GM12878 (cell line): ENCODE measurements around the gene PIK3R5. TPM values are rescaled to one million over a fixed set of nuclear protein-coding genes. Genes with fewer than 3 reads are reported as not detected.
A peak's percentile ranks its signal among the peaks of the same experiment; 100 is the strongest.

ENCODE experiments used
- ATAC-seq: fragments of 200-7000 bp; cut with Tn5 transposase; 3 replicates; pipeline ENCODE4 v1.9.1; 2020; ENCODE audit warnings: mild to moderate bottlenecking, moderate library complexity
- BruUV-seq: library from RNA; stranded (reverse); fragments of 400-500 nt; replicated peaks from 2 replicates; lab custom pipeline; 2021; lab: Mats Ljungman, UMichigan
- CTCF ChIA-PET: fragments of 300-600 bp; sonication (Branson Sonifier 250); formaldehyde crosslinking; extraction: SDS; loops from one replicate; lab custom pipeline; 2021; ENCODE audit warnings: inconsistent platforms; lab: Yijun Ruan, JAX
- POLR2A ChIA-PET: fragments of 350-600 bp; formaldehyde crosslinking; extraction: SDS; loops from one replicate; lab custom pipeline; 2021; ENCODE audit warnings: inconsistent platforms; lab: Charles Lee
- RAD21 ChIA-PET: fragments of 300-600 bp; sonication (Branson Sonifier 250); formaldehyde crosslinking; loops from one replicate; lab custom pipeline; 2023; ENCODE audit warnings: antibody characterized with exemption; ENCODE audit not compliant: unreplicated experiment; lab: Charles Lee
- SMC1A ChIA-PET: fragments of 300-600 bp; sonication (Branson Sonifier 250); formaldehyde crosslinking; loops from one replicate; lab custom pipeline; 2023; ENCODE audit not compliant: unreplicated experiment, uncharacterized antibody; lab: Charles Lee
- DNase-seq: peaks from one replicate; pipeline ENCODE4 v3.0.0-alpha.2; 2011; ENCODE audit warnings: low read depth, low spot score
- FAIRE-seq: peaks from 3 replicates; lab custom pipeline; 2011; peaks lifted over from hg19 to GRCh38; lab: Jason Lieb, UNC
- H2AFZ ChIP-seq: 2 replicates; pipeline ENCODE4 v1.6.0; 2011; ENCODE audit warnings: low read depth, low read length, control low read depth; ENCODE audit not compliant: control insufficient read depth
- H3K27ac ChIP-seq: 2 replicates; pipeline ENCODE4 v1.5.1; 2011; ENCODE audit warnings: control low read depth; ENCODE audit not compliant: control insufficient read depth, insufficient read depth
- H3K27me3 ChIP-seq, 2 experiments: replicated peaks in 1 of 2; 2 replicates each; pipeline versions ENCODE4 v1.6.0 to v1.6.1; 2011; ENCODE audit warnings: low read length in 1 of 2; ENCODE audit not compliant: control insufficient read depth in 2 of 2, insufficient read depth in 2 of 2
- H3K36me3 ChIP-seq, 2 experiments: 2 replicates each; pipeline ENCODE4 v1.5.1; 2011; ENCODE audit warnings: low read length in 1 of 2; ENCODE audit not compliant: control insufficient read depth in 2 of 2, insufficient read depth in 2 of 2
- H3K4me1 ChIP-seq: 2 replicates; pipeline ENCODE4 v1.6.1; 2011; ENCODE audit warnings: mild to moderate bottlenecking, low read length, moderate library complexity, mixed read lengths; ENCODE audit not compliant: control insufficient read depth, insufficient read depth
- H3K4me2 ChIP-seq: 2 replicates; pipeline ENCODE4 v1.6.0; 2011; ENCODE audit warnings: control low read depth; ENCODE audit not compliant: control insufficient read depth, insufficient read depth
- H3K4me3 ChIP-seq: fragments of 200-600 bp; sonication (generic); 2 replicates; pipeline ENCODE4 v1.5.1; 2016
- H3K79me2 ChIP-seq: 2 replicates; pipeline ENCODE4 v1.6.0; 2011; ENCODE audit warnings: low read length; ENCODE audit not compliant: control insufficient read depth, insufficient read depth
- H3K9ac ChIP-seq: 2 replicates; pipeline ENCODE4 v1.8.0; 2011; ENCODE audit warnings: low read length, control low read depth, mixed read lengths; ENCODE audit not compliant: control insufficient read depth, insufficient read depth
- H3K9me3 ChIP-seq: replicated peaks from 3 replicates; pipeline ENCODE4 v1.5.1; 2011; ENCODE audit warnings: mild to moderate bottlenecking, low read length; ENCODE audit not compliant: control insufficient read depth, insufficient read depth
- H4K20me1 ChIP-seq: 2 replicates; pipeline ENCODE4 v1.6.0; 2011; ENCODE audit not compliant: control insufficient read depth, insufficient read depth
- BMI1 ChIP-seq: fragments of 450-650 bp; IDR thresholded peaks from 2 replicates; pipeline ENCODE4 v1.6.1; 2016; ENCODE audit warnings: mild to moderate bottlenecking, moderate library complexity, borderline replicate concordance
- CBX5 ChIP-seq: sonication (generic); IDR thresholded peaks from 2 replicates; pipeline ENCODE4 v1.6.1; 2016; ENCODE audit warnings: low read depth, moderate library complexity, mild to moderate bottlenecking, inconsistent platforms
- CHD4 ChIP-seq: fragments of 200-600 bp; sonication (generic); IDR thresholded peaks from 2 replicates; pipeline ENCODE4 v1.6.1; 2016; ENCODE audit warnings: mild to moderate bottlenecking
- ETV6 ChIP-seq, 2 experiments: fragments of 450-650 bp in 1 of 2; IDR thresholded peaks in 1 of 2; conservative IDR thresholded peaks in 1 of 2; 2 replicates each; pipeline ENCODE4 v1.6.1; 2014; ENCODE audit warnings: antibody characterized with exemption in 1 of 2, borderline replicate concordance in 1 of 2, low read depth in 1 of 2, mild to moderate bottlenecking in 1 of 2, moderate library complexity in 1 of 2
- IKZF2 ChIP-seq, 2 experiments: fragments of 450-650 bp; IDR thresholded peaks; 2 replicates each; pipeline ENCODE4 v1.6.1; 2017; ENCODE audit warnings: mild to moderate bottlenecking in 2 of 2, moderate library complexity in 2 of 2
- MTA3 ChIP-seq: IDR thresholded peaks from 2 replicates; pipeline ENCODE4 v1.6.1; 2012; ENCODE audit warnings: low read length, inconsistent platforms, borderline replicate concordance
- RUNX3 ChIP-seq: IDR thresholded peaks from 2 replicates; pipeline ENCODE4 v1.6.1; 2012; ENCODE audit warnings: low read length, inconsistent platforms
- SKIL ChIP-seq: fragments of 450-650 bp; IDR thresholded peaks from 2 replicates; pipeline ENCODE4 v1.6.1; 2017; ENCODE audit warnings: mild to moderate bottlenecking, low read depth, inconsistent platforms; ENCODE audit not compliant: poor library complexity, severe bottlenecking
- SMAD1 ChIP-seq: fragments of 450-650 bp; IDR thresholded peaks from 2 replicates; pipeline ENCODE4 v1.6.1; 2018; ENCODE audit warnings: mild to moderate bottlenecking, low read depth; ENCODE audit not compliant: partially characterized antibody
- WGBS: methylation state at CpG from one replicate; pipeline ENCODE4 v1.1.6; 2016; ENCODE audit warnings: low lambda C conversion rate; ENCODE audit not compliant: insufficient replicate concordance, insufficient coverage; ENCODE audit errors: missing lambda C conversion rate; 5-methylcytosine and 5-hydroxymethylcytosine counted together
- in situ Hi-C: fragments of 300-500 bp; cut with MboI; formaldehyde crosslinking; loops from 9 replicates; pipeline ENCODE4 v1.14.3; 2018; ENCODE audit warnings: mixed read lengths
- intact Hi-C: fragments of 100-400 bp; cut with micrococcal nuclease; formaldehyde crosslinking; loops from one replicate; pipeline ENCODE4 v1.14.2; 2022; ENCODE audit not compliant: unreplicated experiment
- polyA plus RNA-seq, 11 experiments: library from polyadenylated mRNA; depleted of rRNA in 4 of 11; unstranded in 6 of 11; stranded (reverse) in 5 of 11; fragments of >200 nt; fragmentation: Nextera tagmentation in 4 of 11; fragmentation: Illumina TruSeq in 1 of 11; extraction: Ambion mirVana in 4 of 11; extraction: Trizol in 1 of 11; gene quantifications; 1 replicate in 1 of 11; 2 replicates in 10 of 11; pipeline versions ENCODE4 v1.2.1 to v1.2.3, GENCODE V29; 2011 to 2016; ENCODE audit warnings: inconsistent platforms in 2 of 11, missing spikeins in 2 of 11, low read depth in 1 of 11
- total RNA-seq, 4 experiments: library from RNA; depleted of rRNA in 3 of 4; stranded (reverse); fragments of >200 nt in 3 of 4; fragmentation: Illumina TruSeq in 1 of 4; extraction: Trizol in 1 of 4; gene quantifications; 2 replicates each; pipeline versions ENCODE4 v1.2.1 to v1.2.3, GENCODE V29; 2013 to 2021
- TF ChIP-seq, protein P1 (sequence below): fragments of 450-650 bp; IDR thresholded peaks from 2 replicates; pipeline ENCODE4 v1.6.1; 2017; ENCODE audit warnings: mild to moderate bottlenecking, moderate library complexity
- TF ChIP-seq, protein P2 (sequence below): IDR thresholded peaks from 2 replicates; pipeline ENCODE4 v1.6.1; 2012; ENCODE audit warnings: improper control_type of control experiment, low read depth, low read length; ENCODE audit not compliant: insufficient replicate concordance

PIK3R5 gene
- total and polyA plus RNA-seq, 10 of the 15 experiments (the other 5 are each of a cell fraction or from before 2014, with no cell fraction given) = 9.5 to 50.8 (median 35.5) TPM

- Histone ChIP-seq H3K27ac (peak overlapping the region; percentile 98), H3K79me2 (peaks cover 8% of the 10 kb centered on the region; the same call in 1 of the 2 replicates), H3K4me1 (peaks cover 46% of the 10 kb centered on the region), H2AFZ (no peak overlapping the region), H3K27me3 (no peaks in the 10 kb centered on the region), H3K36me3 (peaks cover 7 to 30% of the 10 kb centered on the region in 2 experiments; a peak in 3 of 4 replicates), H4K20me1 (no peaks in the 10 kb centered on the region), H3K9ac (peak overlapping the region; percentile 76), H3K4me2 (peak overlapping the region; percentile 85), H3K4me3 (peak overlapping the region; percentile 31; the same call in 1 of the 2 replicates), H3K9me3 (no peaks in the 10 kb centered on the region)
- RAD21 ChIA-PET = interaction anchor here (0.7 to 7.7 kb wide), 20 partner anchors 16 to 138 kb away, joined by 3 to 115 read pairs (median 6); partner anchors contain the start of genes PIK3R5 and PIK3R6
- BruUV-seq = no TSS peak
- in situ Hi-C loops = no loop called here
- SMC1A ChIA-PET = interaction anchor here (0.7 to 13.6 kb wide), 20 partner anchors 9 to 107 kb away, joined by 3 to 208 read pairs (median 6); partner anchors contain the start of genes PIK3R5 and PIK3R6
- POLR2A ChIA-PET = interaction anchor here (1.0 to 8.2 kb wide), 13 partner anchors 9 to 86 kb away, joined by 3 to 74 read pairs (median 4); partner anchors contain the start of genes PIK3R5 and PIK3R6
- 0% methylated on average over 6 of the region's 6 CpGs for WGBS
- FAIRE-seq = peak; percentile 49
- CTCF ChIA-PET = interaction anchor here (0.6 to 11.1 kb wide), 17 partner anchors 25 to 146 kb away, joined by 3 to 162 read pairs (median 6); partner anchors contain the start of gene PIK3R6
- peak; percentile 75 for ATAC-seq
- peak; percentile 92 for DNase-seq
- intact Hi-C loops = loop anchor here (1.0 to 10.0 kb wide), 3 partner anchors 34 to 478 kb away; no protein-coding TSS in a partner anchor
- no peak for TF ChIP-seq CHD4
- peak; percentile 58 for TF ChIP-seq SKIL
- peak; percentile 31; the same call in 1 of the 2 replicates for TF ChIP-seq MTA3
- TF ChIP-seq RUNX3 = peak; percentile 78
- TF ChIP-seq, protein P1, sequence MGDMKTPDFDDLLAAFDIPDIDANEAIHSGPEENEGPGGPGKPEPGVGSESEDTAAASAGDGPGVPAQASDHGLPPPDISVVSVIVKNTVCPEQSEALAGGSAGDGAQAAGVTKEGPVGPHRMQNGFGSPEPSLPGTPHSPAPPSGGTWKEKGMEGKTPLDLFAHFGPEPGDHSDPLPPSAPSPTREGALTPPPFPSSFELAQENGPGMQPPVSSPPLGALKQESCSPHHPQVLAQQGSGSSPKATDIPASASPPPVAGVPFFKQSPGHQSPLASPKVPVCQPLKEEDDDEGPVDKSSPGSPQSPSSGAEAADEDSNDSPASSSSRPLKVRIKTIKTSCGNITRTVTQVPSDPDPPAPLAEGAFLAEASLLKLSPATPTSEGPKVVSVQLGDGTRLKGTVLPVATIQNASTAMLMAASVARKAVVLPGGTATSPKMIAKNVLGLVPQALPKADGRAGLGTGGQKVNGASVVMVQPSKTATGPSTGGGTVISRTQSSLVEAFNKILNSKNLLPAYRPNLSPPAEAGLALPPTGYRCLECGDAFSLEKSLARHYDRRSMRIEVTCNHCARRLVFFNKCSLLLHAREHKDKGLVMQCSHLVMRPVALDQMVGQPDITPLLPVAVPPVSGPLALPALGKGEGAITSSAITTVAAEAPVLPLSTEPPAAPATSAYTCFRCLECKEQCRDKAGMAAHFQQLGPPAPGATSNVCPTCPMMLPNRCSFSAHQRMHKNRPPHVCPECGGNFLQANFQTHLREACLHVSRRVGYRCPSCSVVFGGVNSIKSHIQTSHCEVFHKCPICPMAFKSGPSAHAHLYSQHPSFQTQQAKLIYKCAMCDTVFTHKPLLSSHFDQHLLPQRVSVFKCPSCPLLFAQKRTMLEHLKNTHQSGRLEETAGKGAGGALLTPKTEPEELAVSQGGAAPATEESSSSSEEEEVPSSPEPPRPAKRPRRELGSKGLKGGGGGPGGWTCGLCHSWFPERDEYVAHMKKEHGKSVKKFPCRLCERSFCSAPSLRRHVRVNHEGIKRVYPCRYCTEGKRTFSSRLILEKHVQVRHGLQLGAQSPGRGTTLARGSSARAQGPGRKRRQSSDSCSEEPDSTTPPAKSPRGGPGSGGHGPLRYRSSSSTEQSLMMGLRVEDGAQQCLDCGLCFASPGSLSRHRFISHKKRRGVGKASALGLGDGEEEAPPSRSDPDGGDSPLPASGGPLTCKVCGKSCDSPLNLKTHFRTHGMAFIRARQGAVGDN = no peak
- peak; percentile 63; the same call in 1 of the 2 replicates for TF ChIP-seq CBX5
- peak in 1 of 2 experiments; percentile 78; a peak in 2 of 4 replicates for TF ChIP-seq ETV6 (conservative IDR thresholded peaks at IDR 0.05 in 1 of 2, IDR thresholded peaks at IDR 0.05 in 1 of 2; ENCODE audit: borderline replicate concordance in 1 of 2, low read depth in 1 of 2)
- peak; percentile 91 to 92 for TF ChIP-seq IKZF2 (IDR thresholded peaks at IDR 0.05)
- TF ChIP-seq, protein P2, sequence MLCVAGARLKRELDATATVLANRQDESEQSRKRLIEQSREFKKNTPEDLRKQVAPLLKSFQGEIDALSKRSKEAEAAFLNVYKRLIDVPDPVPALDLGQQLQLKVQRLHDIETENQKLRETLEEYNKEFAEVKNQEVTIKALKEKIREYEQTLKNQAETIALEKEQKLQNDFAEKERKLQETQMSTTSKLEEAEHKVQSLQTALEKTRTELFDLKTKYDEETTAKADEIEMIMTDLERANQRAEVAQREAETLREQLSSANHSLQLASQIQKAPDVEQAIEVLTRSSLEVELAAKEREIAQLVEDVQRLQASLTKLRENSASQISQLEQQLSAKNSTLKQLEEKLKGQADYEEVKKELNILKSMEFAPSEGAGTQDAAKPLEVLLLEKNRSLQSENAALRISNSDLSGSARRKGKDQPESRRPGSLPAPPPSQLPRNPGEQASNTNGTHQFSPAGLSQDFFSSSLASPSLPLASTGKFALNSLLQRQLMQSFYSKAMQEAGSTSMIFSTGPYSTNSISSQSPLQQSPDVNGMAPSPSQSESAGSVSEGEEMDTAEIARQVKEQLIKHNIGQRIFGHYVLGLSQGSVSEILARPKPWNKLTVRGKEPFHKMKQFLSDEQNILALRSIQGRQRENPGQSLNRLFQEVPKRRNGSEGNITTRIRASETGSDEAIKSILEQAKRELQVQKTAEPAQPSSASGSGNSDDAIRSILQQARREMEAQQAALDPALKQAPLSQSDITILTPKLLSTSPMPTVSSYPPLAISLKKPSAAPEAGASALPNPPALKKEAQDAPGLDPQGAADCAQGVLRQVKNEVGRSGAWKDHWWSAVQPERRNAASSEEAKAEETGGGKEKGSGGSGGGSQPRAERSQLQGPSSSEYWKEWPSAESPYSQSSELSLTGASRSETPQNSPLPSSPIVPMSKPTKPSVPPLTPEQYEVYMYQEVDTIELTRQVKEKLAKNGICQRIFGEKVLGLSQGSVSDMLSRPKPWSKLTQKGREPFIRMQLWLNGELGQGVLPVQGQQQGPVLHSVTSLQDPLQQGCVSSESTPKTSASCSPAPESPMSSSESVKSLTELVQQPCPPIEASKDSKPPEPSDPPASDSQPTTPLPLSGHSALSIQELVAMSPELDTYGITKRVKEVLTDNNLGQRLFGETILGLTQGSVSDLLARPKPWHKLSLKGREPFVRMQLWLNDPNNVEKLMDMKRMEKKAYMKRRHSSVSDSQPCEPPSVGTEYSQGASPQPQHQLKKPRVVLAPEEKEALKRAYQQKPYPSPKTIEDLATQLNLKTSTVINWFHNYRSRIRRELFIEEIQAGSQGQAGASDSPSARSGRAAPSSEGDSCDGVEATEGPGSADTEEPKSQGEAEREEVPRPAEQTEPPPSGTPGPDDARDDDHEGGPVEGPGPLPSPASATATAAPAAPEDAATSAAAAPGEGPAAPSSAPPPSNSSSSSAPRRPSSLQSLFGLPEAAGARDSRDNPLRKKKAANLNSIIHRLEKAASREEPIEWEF = peak; percentile 68
- no peak for TF ChIP-seq BMI1
- TF ChIP-seq SMAD1 = peak; percentile 21
Measured at GRCh38 chr17:8892338-8892690, 73.2 kb downstream of the PIK3R5 start.
